Measurements from ENCODE around the gene DYNLL2. TPM values are rescaled to one million over a fixed set of nuclear protein-coding genes. Genes with fewer than 3 reads are reported as not detected.

Gene DYNLL2
- total and polyA plus RNA-seq, 4 experiments from 2014 or later = 0.56 to 45.8 (median 23.5) TPM

- peaks cover 27% of the 10 kb centered on the region for H3K36me3 ChIP-seq (ENCODE audit: insufficient read depth, low read length)
- CTCF ChIA-PET (ENCODE audit: partially characterized antibody) = interaction anchor here (1.0 kb wide), 3 partner anchors 77 to 84 kb away, joined by 3 to 4 read pairs (median 3); partner anchors contain the start of gene SRSF1
- H3K36me3 Mint-ChIP-seq = peaks cover 24 to 40% of the 10 kb centered on the region in 2 donors
- peak overlapping the region; percentile 91 to 95 (median 93) for H3K27ac Mint-ChIP-seq
- intact Hi-C loops (cut with micrococcal nuclease) = loop anchor here (1.0 to 10.0 kb wide), 10 partner anchors 30 to 996 kb away; partner anchors contain the start of genes AKAP1, MKS1, MRPS23 and SRSF1
- peak overlapping the region; percentile 91 to 95 (median 94) for H3K4me3 Mint-ChIP-seq
- peak; percentile 67 to 80 (median 78) for DNase-seq
- POLR2A ChIA-PET (ENCODE audit: partially characterized antibody) = interaction anchor here (0.6 to 3.0 kb wide), 16 partner anchors 8 to 999 kb away, joined by 3 to 44 read pairs (median 4); partner anchors contain the start of genes AKAP1, MRPS23, SRSF1 and VEZF1
- H3K4me1 Mint-ChIP-seq = peaks cover 27 to 48% (median 42%) of the 10 kb centered on the region in 4 donors
- H3K9me3 ChIP-seq (ENCODE audit: control insufficient read depth in 1 of 2, low read length in 2 of 2) = no peaks in the 10 kb centered on the region
- peaks cover 0 to 10% of the 10 kb centered on the region in 2 donors for H3K27me3 Mint-ChIP-seq
- H3K4me3 ChIP-seq (ENCODE audit: low read length in 2 of 2) = peak overlapping the region; percentile 79 to 85
- H3K27ac ChIP-seq (ENCODE audit: low read depth, low read length) = peak overlapping the region; percentile 80
- H3K9me3 Mint-ChIP-seq = no peaks in the 10 kb centered on the region
- no peaks in the 10 kb centered on the region for H3K27me3 ChIP-seq (ENCODE audit: insufficient read depth, low read length)
- H3K4me1 ChIP-seq (ENCODE audit: insufficient read depth, low read length) = peaks cover 47% of the 10 kb centered on the region
Observed at GRCh38 chr17:58083491-58084316, 485 bp downstream of the DYNLL2 start.

GRCh38 chr17:58084317-58084981, 1.2 kb downstream of the DYNLL2 start:
- Histone ChIP-seq H3K9me3 (ENCODE audit: control insufficient read depth in 1 of 2, low read length in 2 of 2) (no peaks in the 10 kb centered on the region), H3K27ac (ENCODE audit: low read depth, low read length) (peak overlapping the region; percentile 80), H3K36me3 (ENCODE audit: insufficient read depth, low read length) (peaks cover 35% of the 10 kb centered on the region), H3K4me3 (ENCODE audit: low read length in 2 of 2) (peak overlapping the region; percentile 79 to 85), H3K27me3 (ENCODE audit: insufficient read depth, low read length) (no peaks in the 10 kb centered on the region), H3K4me1 (ENCODE audit: insufficient read depth, low read length) (peaks cover 47% of the 10 kb centered on the region)
- H3K27me3 Mint-ChIP-seq = peaks cover 0 to 6% of the 10 kb centered on the region in 2 donors
- ChIA-PET POLR2A (ENCODE audit: partially characterized antibody) (interaction anchor here (0.6 to 3.0 kb wide), 16 partner anchors 7 to 999 kb away, joined by 3 to 44 read pairs (median 4); partner anchors contain the start of genes AKAP1, MRPS23, SRSF1 and VEZF1), CTCF (ENCODE audit: partially characterized antibody) (interaction anchor here (1.0 kb wide), 3 partner anchors 78 to 85 kb away, joined by 3 to 4 read pairs (median 3); partner anchors contain the start of gene SRSF1)
- DNase-seq = peak; percentile 54 to 73 (median 60)
- H3K9me3 Mint-ChIP-seq = no peaks in the 10 kb centered on the region
- peaks cover 28 to 54% (median 45%) of the 10 kb centered on the region in 4 donors for H3K4me1 Mint-ChIP-seq
- H3K4me3 Mint-ChIP-seq = peak overlapping the region; percentile 91 to 95 (median 94)
- intact Hi-C loops (cut with micrococcal nuclease) = loop anchor here (1.0 to 10.0 kb wide), 7 partner anchors 29 to 997 kb away; partner anchors contain the start of genes AKAP1 and VEZF1
- H3K36me3 Mint-ChIP-seq = peaks cover 31 to 48% of the 10 kb centered on the region in 2 donors
- peak overlapping the region; percentile 91 to 95 (median 93) for H3K27ac Mint-ChIP-seq

- intact Hi-C loops (cut with micrococcal nuclease) = loop anchor here (2.0 to 10.0 kb wide), 2 partner anchors 190 to 226 kb away; no protein-coding TSS in a partner anchor
- Histone ChIP-seq H3K27me3 (ENCODE audit: insufficient read depth, low read length) (no peaks in the 10 kb centered on the region), H3K9me3 (ENCODE audit: control insufficient read depth in 1 of 2, low read length in 2 of 2) (no peaks in the 10 kb centered on the region), H3K4me1 (ENCODE audit: insufficient read depth, low read length) (peaks cover 47% of the 10 kb centered on the region), H3K36me3 (ENCODE audit: insufficient read depth, low read length) (peaks cover 42% of the 10 kb centered on the region), H3K27ac (ENCODE audit: low read depth, low read length) (peak overlapping the region; percentile 2), H3K4me3 (ENCODE audit: low read length in 2 of 2) (peak overlapping the region; percentile 79 to 85)
- CTCF ChIA-PET (ENCODE audit: partially characterized antibody) = interaction anchor here (1.0 kb wide), 3 partner anchors 79 to 86 kb away, joined by 3 to 4 read pairs (median 3); partner anchors contain the start of gene SRSF1
- DNase-seq = no peak
- Mint-ChIP-seq H3K27me3 (no peaks in the 10 kb centered on the region), H3K4me3 (peak overlapping the region; percentile 91 to 95 (median 94)), H3K27ac (peak overlapping the region; percentile 72 to 95 (median 93)), H3K36me3 (peaks cover 39 to 55% of the 10 kb centered on the region in 2 donors), H3K9me3 (no peaks in the 10 kb centered on the region), H3K4me1 (peaks cover 34 to 62% (median 51%) of the 10 kb centered on the region in 4 donors)
- POLR2A ChIA-PET (ENCODE audit: partially characterized antibody) = interaction anchor here (1.2 to 3.0 kb wide), 4 partner anchors 13 to 235 kb away, joined by 4 to 44 read pairs (median 10); partner anchors contain the start of genes MRPS23 and SRSF1
Observed at GRCh38 chr17:58085039-58085715, 2.0 kb downstream of the DYNLL2 start.

- H3K36me3 Mint-ChIP-seq = peaks cover 55 to 70% of the 10 kb centered on the region in 2 donors
- Histone ChIP-seq H3K27ac (ENCODE audit: low read depth, low read length) (no peak overlapping the region), H3K4me1 (ENCODE audit: insufficient read depth, low read length) (peaks cover 47% of the 10 kb centered on the region), H3K9me3 (ENCODE audit: control insufficient read depth in 1 of 2, low read length in 2 of 2) (no peaks in the 10 kb centered on the region), H3K4me3 (ENCODE audit: low read length in 2 of 2) (no peak overlapping the region), H3K27me3 (ENCODE audit: insufficient read depth, low read length) (no peaks in the 10 kb centered on the region), H3K36me3 (ENCODE audit: insufficient read depth, low read length) (peaks cover 59% of the 10 kb centered on the region)
- ChIA-PET POLR2A (ENCODE audit: partially characterized antibody) (interaction anchor here (0.7 to 1.2 kb wide), 3 partner anchors 80 to 239 kb away, joined by 3 read pairs; partner anchors contain the start of genes MRPS23 and SRSF1), CTCF (ENCODE audit: partially characterized antibody) (interaction anchor here (0.8 to 2.1 kb wide), 3 partner anchors 9 to 227 kb away, joined by 3 to 6 read pairs (median 4); no protein-coding TSS in a partner anchor)
- H3K9me3 Mint-ChIP-seq = no peaks in the 10 kb centered on the region
- peak overlapping the region in 2 of 8 donors; percentile 15 to 27 for H3K4me3 Mint-ChIP-seq
- no peak for DNase-seq
- intact Hi-C loops (cut with micrococcal nuclease) = loop anchor here (10.0 kb wide), 1 partner anchor 192 kb away; no protein-coding TSS in a partner anchor
- no peaks in the 10 kb centered on the region for H3K27me3 Mint-ChIP-seq
- H3K4me1 Mint-ChIP-seq = peaks cover 37 to 65% (median 51%) of the 10 kb centered on the region in 4 donors
- H3K27ac Mint-ChIP-seq = peak overlapping the region in 5 of 7 donors; percentile 1 to 44 (median 22)
Observed at GRCh38 chr17:58086953-58087352, 3.7 kb downstream of the DYNLL2 start.

- no peaks in the 10 kb centered on the region for H3K27me3 ChIP-seq (ENCODE audit: insufficient read depth, low read length)
- peaks cover 62% of the 10 kb centered on the region for H3K36me3 ChIP-seq (ENCODE audit: insufficient read depth, low read length)
- H3K9me3 ChIP-seq (ENCODE audit: control insufficient read depth in 1 of 2, low read length in 2 of 2) = no peaks in the 10 kb centered on the region
- intact Hi-C loops (cut with micrococcal nuclease) = loop anchor here (10.0 kb wide), 1 partner anchor 194 kb away; no protein-coding TSS in a partner anchor
- Mint-ChIP-seq H3K27me3 (no peaks in the 10 kb centered on the region), H3K9me3 (no peaks in the 10 kb centered on the region), H3K27ac (peak overlapping the region in 3 of 7 donors; percentile 53 to 73 (median 59)), H3K4me1 (peaks cover 37 to 60% (median 53%) of the 10 kb centered on the region in 4 donors), H3K4me3 (peak overlapping the region in 1 of 8 donors; percentile 5), H3K36me3 (peaks cover 63 to 87% of the 10 kb centered on the region in 2 donors)
- DNase-seq = no peak
- ChIA-PET CTCF (ENCODE audit: partially characterized antibody) (interaction anchor here (1.3 to 1.5 kb wide), 2 partner anchors 24 to 90 kb away, joined by 4 to 6 read pairs; no protein-coding TSS in a partner anchor), POLR2A (ENCODE audit: partially characterized antibody) (no interaction called here)
- no peak overlapping the region for H3K27ac ChIP-seq (ENCODE audit: low read depth, low read length)
- no peak overlapping the region for H3K4me3 ChIP-seq (ENCODE audit: low read length in 2 of 2)
- H3K4me1 ChIP-seq (ENCODE audit: insufficient read depth, low read length) = peaks cover 39% of the 10 kb centered on the region
Observed at GRCh38 chr17:58088624-58089023, 5.4 kb downstream of the DYNLL2 start.

- ChIA-PET POLR2A (ENCODE audit: partially characterized antibody) (no interaction called here), CTCF (ENCODE audit: partially characterized antibody) (interaction anchor here (1.3 to 1.5 kb wide), 2 partner anchors 23 to 90 kb away, joined by 4 to 6 read pairs; no protein-coding TSS in a partner anchor)
- no peak overlapping the region for H3K4me3 ChIP-seq (ENCODE audit: low read length in 2 of 2)
- H3K27ac Mint-ChIP-seq = peak overlapping the region in 3 of 7 donors; percentile 12 to 53 (median 18)
- H3K36me3 Mint-ChIP-seq = peaks cover 67 to 92% of the 10 kb centered on the region in 2 donors
- no peak overlapping the region for H3K4me3 Mint-ChIP-seq
- H3K9me3 ChIP-seq (ENCODE audit: control insufficient read depth in 1 of 2, low read length in 2 of 2) = no peaks in the 10 kb centered on the region
- H3K27me3 ChIP-seq (ENCODE audit: insufficient read depth, low read length) = no peaks in the 10 kb centered on the region
- intact Hi-C loops (cut with micrococcal nuclease) = loop anchor here (10.0 kb wide), 1 partner anchor 194 kb away; no protein-coding TSS in a partner anchor
- H3K27ac ChIP-seq (ENCODE audit: low read depth, low read length) = no peak overlapping the region
- H3K27me3 Mint-ChIP-seq = no peaks in the 10 kb centered on the region
- H3K9me3 Mint-ChIP-seq = no peaks in the 10 kb centered on the region
- peaks cover 39% of the 10 kb centered on the region for H3K4me1 ChIP-seq (ENCODE audit: insufficient read depth, low read length)
- no peak for DNase-seq
- peaks cover 37 to 61% (median 54%) of the 10 kb centered on the region in 4 donors for H3K4me1 Mint-ChIP-seq
- H3K36me3 ChIP-seq (ENCODE audit: insufficient read depth, low read length) = peaks cover 62% of the 10 kb centered on the region
Observed at GRCh38 chr17:58089111-58089510, 5.9 kb downstream of the DYNLL2 start.

Data from CD4-positive, alpha-beta memory T cell (primary cell).